Measurements from ENCODE around the gene CAMK2D. TPM values are rescaled to one million over a fixed set of nuclear protein-coding genes. Genes with fewer than 3 reads are reported as not detected.
A peak's percentile ranks its signal among the peaks of the same experiment; 100 is the strongest.

Gene CAMK2D
- total and polyA plus RNA-seq, 7 donors, result 41.2 to 183 (median 83.8) TPM

DNA sequence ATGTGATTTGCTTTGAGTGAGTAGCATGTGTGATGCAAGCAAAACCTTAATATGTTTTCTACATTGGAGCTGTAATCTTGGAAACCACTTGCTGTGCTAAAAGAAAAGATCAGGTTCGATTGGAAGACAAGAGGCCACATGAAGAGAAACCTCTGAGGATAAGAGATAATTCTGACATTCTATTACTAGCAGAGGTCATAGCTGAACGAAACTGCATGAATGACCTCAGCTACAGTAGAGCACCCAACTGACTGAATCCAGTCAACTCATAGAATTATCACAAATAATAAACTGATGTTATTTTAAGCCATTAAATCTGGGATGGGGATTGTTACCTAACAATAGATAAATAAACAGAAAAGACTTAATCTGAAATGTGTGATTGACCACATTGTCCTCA, 147.1 kb downstream of the CAMK2D start:
- ATAC-seq (no peak), DNase-seq (no peak)
- Histone ChIP-seq H3K27ac (no peak overlapping the region), H3K27me3 (ENCODE audit: insufficient read depth in 3 of 3, low read length in 2 of 3) (no peaks in the 10 kb centered on the region), H3K4me1 (peaks cover 57% of the 10 kb centered on the region), H3K4me3 (no peak overlapping the region), H3K36me3 (ENCODE audit: insufficient read depth in 1 of 2, low read depth in 1 of 2) (peaks cover 0 to 3% of the 10 kb centered on the region in 2 donors), H3K9me3 (no peaks in the 10 kb centered on the region)
- TF ChIP-seq, protein P1, sequence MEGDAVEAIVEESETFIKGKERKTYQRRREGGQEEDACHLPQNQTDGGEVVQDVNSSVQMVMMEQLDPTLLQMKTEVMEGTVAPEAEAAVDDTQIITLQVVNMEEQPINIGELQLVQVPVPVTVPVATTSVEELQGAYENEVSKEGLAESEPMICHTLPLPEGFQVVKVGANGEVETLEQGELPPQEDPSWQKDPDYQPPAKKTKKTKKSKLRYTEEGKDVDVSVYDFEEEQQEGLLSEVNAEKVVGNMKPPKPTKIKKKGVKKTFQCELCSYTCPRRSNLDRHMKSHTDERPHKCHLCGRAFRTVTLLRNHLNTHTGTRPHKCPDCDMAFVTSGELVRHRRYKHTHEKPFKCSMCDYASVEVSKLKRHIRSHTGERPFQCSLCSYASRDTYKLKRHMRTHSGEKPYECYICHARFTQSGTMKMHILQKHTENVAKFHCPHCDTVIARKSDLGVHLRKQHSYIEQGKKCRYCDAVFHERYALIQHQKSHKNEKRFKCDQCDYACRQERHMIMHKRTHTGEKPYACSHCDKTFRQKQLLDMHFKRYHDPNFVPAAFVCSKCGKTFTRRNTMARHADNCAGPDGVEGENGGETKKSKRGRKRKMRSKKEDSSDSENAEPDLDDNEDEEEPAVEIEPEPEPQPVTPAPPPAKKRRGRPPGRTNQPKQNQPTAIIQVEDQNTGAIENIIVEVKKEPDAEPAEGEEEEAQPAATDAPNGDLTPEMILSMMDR (IDR thresholded peaks at IDR 0.05), result no peak
- 42 to 52% (median 52%) methylated on average over 2 of the region's 2 CpGs for WGBS, 3 donors
- intact Hi-C loops (cut with DNase I), result no loop called here

DNA sequence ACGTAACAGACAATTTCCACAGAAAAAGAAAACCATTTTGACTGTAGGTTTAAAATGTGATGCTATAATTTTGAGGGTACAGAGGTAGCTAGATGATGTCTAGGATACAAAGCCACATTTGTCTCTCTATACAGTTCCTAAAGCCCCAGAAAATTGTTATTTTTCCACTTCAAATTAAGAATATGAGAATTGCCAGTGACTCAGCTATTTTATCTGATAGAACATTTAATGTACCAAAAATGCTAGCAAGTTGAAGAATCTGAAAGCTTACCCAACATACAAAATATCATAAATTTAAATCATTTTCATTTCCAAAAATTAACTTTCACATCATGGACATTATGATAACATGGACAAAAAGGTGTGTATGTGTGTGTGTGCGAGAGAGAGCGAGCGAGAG, 148.0 kb downstream of the CAMK2D start:
- TF ChIP-seq, protein P1 (IDR thresholded peaks at IDR 0.05), result no peak
- Histone ChIP-seq H3K27me3 (ENCODE audit: insufficient read depth in 3 of 3, low read length in 2 of 3) (no peaks in the 10 kb centered on the region), H3K27ac (peak overlapping the region; percentile 26), H3K4me3 (no peak overlapping the region), H3K4me1 (peaks cover 53% of the 10 kb centered on the region), H3K9me3 (no peaks in the 10 kb centered on the region), H3K36me3 (ENCODE audit: insufficient read depth in 1 of 2, low read depth in 1 of 2) (peaks cover 0 to 3% of the 10 kb centered on the region in 2 donors)
- 95 to 96% (median 95%) methylated on average over 4 of the region's 4 CpGs for WGBS, 3 donors
- intact Hi-C loops (cut with DNase I), result no loop called here
- no peak for DNase-seq
- no peak for ATAC-seq

DNA sequence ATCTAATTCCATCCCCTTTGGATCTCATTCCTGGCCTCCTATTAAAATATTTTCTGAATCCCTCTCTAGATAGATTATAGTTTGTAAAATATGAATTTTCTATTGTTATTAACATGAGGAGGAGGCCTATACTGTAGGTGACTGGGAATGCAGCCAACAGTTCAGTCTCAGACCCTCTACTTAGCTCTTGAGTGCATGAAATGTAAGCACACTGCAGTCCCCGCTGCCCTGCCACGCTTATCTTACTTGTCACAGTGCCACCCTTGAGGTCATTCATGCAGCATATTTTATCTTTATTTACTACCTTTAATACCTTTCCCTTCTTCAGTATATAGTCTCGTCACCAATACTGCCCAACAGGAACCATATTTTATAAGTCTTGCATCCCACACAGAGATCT, 151.0 kb downstream of the CAMK2D start:
- Histone ChIP-seq H3K27ac (no peak overlapping the region), H3K27me3 (ENCODE audit: insufficient read depth in 3 of 3, low read length in 2 of 3) (no peaks in the 10 kb centered on the region), H3K36me3 (ENCODE audit: insufficient read depth in 1 of 2, low read depth in 1 of 2) (peaks cover 0 to 9% of the 10 kb centered on the region in 2 donors), H3K4me1 (peaks cover 36% of the 10 kb centered on the region), H3K4me3 (no peak overlapping the region), H3K9me3 (no peaks in the 10 kb centered on the region)
- 88 to 94% (median 92%) methylated on average over 3 of the region's 3 CpGs for WGBS, 3 donors
- DNase-seq, result no peak
- ATAC-seq, result no peak
- TF ChIP-seq, protein P1 (IDR thresholded peaks at IDR 0.05), result no peak
- intact Hi-C loops (cut with DNase I), result no loop called here

DNA sequence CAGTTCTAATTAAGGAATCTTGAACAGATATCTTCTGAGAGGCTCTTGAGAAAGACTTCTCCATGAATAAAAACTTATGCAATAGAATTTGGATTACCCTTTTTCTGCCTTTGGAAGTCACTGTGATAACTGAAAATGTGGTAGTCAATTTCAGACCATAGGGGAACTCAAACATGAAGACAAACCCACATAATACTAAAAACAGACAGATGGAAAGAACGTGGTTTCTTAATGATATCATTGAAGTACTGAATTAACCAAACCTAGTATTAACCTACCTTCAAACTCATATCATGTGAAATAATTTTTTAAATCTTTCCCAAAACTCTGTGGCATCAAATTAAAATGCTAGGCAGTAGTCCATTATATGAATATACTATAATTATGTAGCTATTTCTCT, 153.5 kb downstream of the CAMK2D start:
- H3K9me3 ChIP-seq, result no peaks in the 10 kb centered on the region
- DNase-seq (no peak), ATAC-seq (no peak)
- 92 to 94% (median 93%) methylated on average over 1 of the region's 1 CpG for WGBS, 3 donors
- peaks cover 24% of the 10 kb centered on the region for H3K4me1 ChIP-seq
- TF ChIP-seq, protein P1 (IDR thresholded peaks at IDR 0.05), result no peak
- H3K4me3 ChIP-seq, result no peak overlapping the region
- no peak overlapping the region for H3K27ac ChIP-seq
- no peaks in the 10 kb centered on the region for H3K27me3 ChIP-seq (ENCODE audit: insufficient read depth in 3 of 3, low read length in 2 of 3)
- peaks cover 0 to 9% of the 10 kb centered on the region in 2 donors for H3K36me3 ChIP-seq (ENCODE audit: insufficient read depth in 1 of 2, low read depth in 1 of 2)
- intact Hi-C loops (cut with DNase I), result no loop called here

DNA sequence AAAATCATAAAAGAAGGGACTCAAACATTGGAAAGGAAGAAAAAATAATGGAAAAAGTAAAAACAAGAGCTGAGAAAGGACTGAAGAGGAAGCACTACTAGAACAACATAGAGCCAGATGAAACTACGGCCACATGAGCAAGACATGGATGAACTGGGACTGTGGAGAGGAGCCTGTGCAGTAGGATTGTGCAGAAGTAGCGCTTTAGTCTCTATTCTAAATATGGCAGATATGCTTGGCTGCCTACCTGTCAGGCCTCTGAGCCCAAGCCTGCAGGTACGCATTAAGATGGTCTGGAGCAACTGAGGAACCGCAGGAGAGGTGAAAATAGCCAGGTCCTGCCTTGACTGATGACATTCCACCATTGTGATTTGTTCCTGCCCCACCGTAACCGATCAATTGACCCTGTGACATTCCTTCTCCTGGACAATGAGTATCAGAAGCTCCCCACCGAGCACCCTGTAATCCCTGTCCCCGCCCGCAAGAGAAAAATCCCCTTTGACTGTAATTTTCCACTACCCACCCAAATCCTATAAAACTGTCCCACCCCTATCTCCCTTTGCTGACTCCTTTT, 154.3 kb downstream of the CAMK2D start:
- TF ChIP-seq, protein P1 (IDR thresholded peaks at IDR 0.05), result no peak
- H3K27ac ChIP-seq, result no peak overlapping the region
- H3K4me3 ChIP-seq, result no peak overlapping the region
- H3K4me1 ChIP-seq, result peaks cover 17% of the 10 kb centered on the region
- WGBS, 3 donors, result 93 to 96% (median 93%) methylated on average over 9 of the region's 9 CpGs
- ATAC-seq (no peak), DNase-seq (no peak)
- H3K27me3 ChIP-seq (ENCODE audit: insufficient read depth in 3 of 3, low read length in 2 of 3), result no peaks in the 10 kb centered on the region
- H3K9me3 ChIP-seq, result no peaks in the 10 kb centered on the region
- intact Hi-C loops (cut with DNase I), result no loop called here
- peaks cover 0 to 9% of the 10 kb centered on the region in 2 donors for H3K36me3 ChIP-seq (ENCODE audit: insufficient read depth in 1 of 2, low read depth in 1 of 2)

Data from psoas muscle (tissue), 8 donors.